Neural cell (in vitro differentiated cells): ENCODE measurements around the gene B4GALNT4.

Experiments
- CTCF ChIP-seq: fragments of 450-650 bp; IDR thresholded peaks from 2 replicates; pipeline ENCODE4 v1.5.1; 2014; ENCODE audit warnings: antibody characterized with exemption, mild to moderate bottlenecking, moderate library complexity; ENCODE audit not compliant: poor library complexity, severe bottlenecking
- EP300 ChIP-seq: fragments of 450-650 bp; conservative IDR thresholded peaks from 2 replicates; pipeline ENCODE4 v1.6.1; 2014; ENCODE audit warnings: antibody characterized with exemption, mild to moderate bottlenecking, moderate library complexity; ENCODE audit not compliant: poor library complexity, severe bottlenecking
- EZH2 ChIP-seq: fragments of 200-600, 300-800 bp; shearing (Covaris generic), sonication (generic); IDR thresholded peaks from 2 replicates; pipeline ENCODE4 v1.6.1; 2014; ENCODE audit warnings: antibody characterized with exemption, low read length, borderline replicate concordance, mild to moderate bottlenecking; ENCODE audit not compliant: insufficient read depth, poor library complexity, severe bottlenecking
- MXI1 ChIP-seq: fragments of 450-650 bp; conservative IDR thresholded peaks from 2 replicates; pipeline ENCODE4 v1.6.1; 2014; ENCODE audit warnings: antibody characterized with exemption, mild to moderate bottlenecking; ENCODE audit not compliant: poor library complexity, severe bottlenecking
- POLR2AphosphoS5 ChIP-seq: IDR thresholded peaks from 2 replicates; pipeline ENCODE4 v1.6.1; 2012
- RAD21 ChIP-seq: fragments of 450-650 bp; conservative IDR thresholded peaks from 2 replicates; pipeline ENCODE4 v1.6.1; 2014; ENCODE audit warnings: antibody characterized with exemption, mild to moderate bottlenecking, moderate library complexity
- REST ChIP-seq: IDR thresholded peaks from 2 replicates; pipeline ENCODE4 v1.6.1; 2012; ENCODE audit warnings: borderline replicate concordance
- SMC3 ChIP-seq: fragments of 450-650 bp; conservative IDR thresholded peaks from 2 replicates; pipeline ENCODE4 v1.6.1; 2014; ENCODE audit warnings: antibody characterized with exemption, mild to moderate bottlenecking, moderate library complexity; ENCODE audit not compliant: poor library complexity
- TAF1 ChIP-seq: IDR thresholded peaks from 2 replicates; pipeline ENCODE4 v1.6.1; 2012; ENCODE audit warnings: low read depth

- TF ChIP-seq POLR2AphosphoS5 (no peak), CTCF (no peak), EZH2 (no peak), MXI1 (no peak), RAD21 (no peak), EP300 (no peak), REST (no peak), TAF1 (no peak), SMC3 (no peak)
These were observed 11.2 kb downstream of the B4GALNT4 start for GRCh38 chr11:380491-380890.
